WTC11 (cell line): ENCODE data around the gene CCDC60.

Experiments used
- CTCF ChIP-seq: fragments of 200-600 bp; IDR thresholded peaks from 2 replicates; pipeline ENCODE4 v1.8.0; 2022; ENCODE audit warnings: antibody characterized with exemption
- ETV6 ChIP-seq: sonication (generic); formaldehyde crosslinking; IDR thresholded peaks from 2 replicates; pipeline ENCODE4 v1.8.1; 2022; ENCODE audit warnings: mild to moderate bottlenecking, missing genetic modification reagents

GRCh38 chr12:119320678-119321077 is 13.9 kb upstream of the CCDC60 start:
- TF ChIP-seq CTCF (no peak), ETV6 (CRISPR knock-in tag) (no peak)
